ENCODE data around the gene F10.

DNA sequence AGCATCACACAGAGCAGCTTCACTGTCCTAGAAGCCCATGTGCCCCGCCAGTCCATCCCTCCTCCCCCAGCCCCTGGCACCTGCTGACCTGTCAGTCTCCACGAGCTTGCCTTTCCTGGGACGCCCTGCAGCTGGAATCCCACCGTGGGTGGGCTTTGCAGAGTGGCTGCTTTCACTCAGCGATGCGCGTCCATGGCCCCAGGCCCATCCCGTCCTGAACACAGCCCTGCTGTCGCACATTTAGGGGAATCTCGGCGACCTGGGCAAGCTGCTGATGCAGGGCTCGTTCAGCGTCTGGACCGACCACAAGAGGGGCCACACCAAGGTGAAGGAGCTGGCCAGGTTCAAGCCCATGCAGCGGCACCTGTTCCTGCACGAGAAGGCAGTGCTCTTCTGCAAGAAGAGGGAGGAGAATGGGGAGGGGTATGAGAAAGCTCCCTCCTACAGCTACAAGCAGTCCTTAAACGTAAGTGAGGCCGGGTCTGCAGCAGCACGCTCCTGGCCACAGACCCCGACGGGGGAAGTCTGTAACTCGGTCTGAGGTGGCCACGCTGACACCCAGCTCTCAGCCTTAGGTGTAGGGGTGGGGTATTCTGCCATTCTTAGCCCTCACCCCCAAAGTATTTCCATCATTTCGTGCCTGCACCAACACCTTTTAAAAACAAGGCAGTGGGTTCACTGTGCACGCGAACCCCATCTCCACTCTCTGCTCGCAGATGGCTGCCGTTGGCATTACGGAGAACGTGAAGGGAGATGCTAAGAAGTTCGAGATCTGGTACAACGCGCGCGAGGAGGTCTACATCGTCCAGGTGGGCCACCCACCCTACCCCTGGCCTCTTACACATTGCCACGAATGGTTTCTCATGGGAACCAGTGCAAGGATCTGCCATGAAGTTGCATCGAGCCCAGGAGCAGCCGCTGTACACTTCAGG lies 35.3 kb upstream of the F10 start:
- no peak for TF ChIP-seq EP300 (IDR thresholded peaks at IDR 0.05; ENCODE audit: borderline replicate concordance in 1 of 2, low read depth in 1 of 2, low read length in 1 of 2)
- TF ChIP-seq RCOR1 (IDR thresholded peaks at IDR 0.05; ENCODE audit: low read length) = no peak
- no peak for TF ChIP-seq TAF1 (IDR thresholded peaks at IDR 0.05; ENCODE audit: borderline replicate concordance, low read depth, low read length)
